NCI-H460 (cell line): ENCODE data around the gene SNRPA. TPM values are rescaled to one million over a fixed set of nuclear protein-coding genes. Genes with fewer than 3 reads are reported as not detected.
A peak's percentile ranks its signal among the peaks of the same experiment; 100 is the strongest.

Experiments used
- DNase-seq: peaks from one replicate; pipeline ENCODE4 v3.0.0-alpha.2; 2016; ENCODE audit warnings: low read depth; ENCODE audit errors: extremely low read depth
- polyA plus RNA-seq: library from polyadenylated mRNA; depleted of rRNA; stranded (reverse); fragments of >200 nt; gene quantifications from 2 replicates; pipeline ENCODE4 v1.2.3, GENCODE V29; 2014; cell fraction: nucleus; rRNA removed
- total RNA-seq: library from RNA; depleted of rRNA; stranded (reverse); fragments of >200 nt; shearing (Covaris generic); gene quantifications from 2 replicates; pipeline ENCODE4 v1.2.3, GENCODE V29; 2014; rRNA removed

SNRPA gene
- total RNA-seq, result 185 and 211 TPM in 2 replicates
- 75.4 and 76.5 TPM in 2 replicates for polyA plus RNA-seq

DNA sequence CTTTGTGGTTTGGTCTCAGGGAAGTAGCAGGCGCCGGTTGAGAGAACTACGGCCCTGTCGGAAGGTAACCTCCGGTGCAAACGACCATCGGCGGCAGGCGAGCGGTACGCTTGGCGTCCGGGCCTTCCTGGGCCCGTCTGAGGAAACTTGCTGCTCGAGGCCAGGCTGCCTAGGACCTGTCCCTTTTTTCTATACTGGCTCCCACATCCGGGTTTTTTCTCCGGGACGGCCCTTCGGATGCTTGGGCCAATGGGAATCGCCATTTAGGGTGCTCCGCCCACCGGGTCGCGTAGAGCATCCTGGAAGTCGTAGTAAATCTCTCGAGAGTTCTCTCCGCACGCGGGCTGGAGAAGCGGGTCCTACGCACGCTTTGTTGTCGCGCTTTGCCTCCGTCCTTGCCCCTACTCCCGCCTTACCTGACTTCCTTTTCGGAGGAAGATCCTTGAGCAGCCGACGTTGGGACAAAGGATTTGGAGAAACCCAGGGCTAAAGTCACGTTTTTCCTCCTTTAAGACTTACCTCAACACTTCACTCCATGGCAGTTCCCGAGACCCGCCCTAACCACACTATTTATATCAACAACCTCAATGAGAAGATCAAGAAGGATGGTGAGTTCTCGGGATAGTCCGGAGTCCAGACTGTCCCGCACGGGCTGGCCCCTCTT is at the start of gene SNRPA:
Gene SNRPA (plus strand): TSS at position 330 of the 664 bp plus-strand sequence. CDS start 206 bp downstream, at position 536.
- peak; percentile 95 for DNase-seq

GRCh38 chr19:40701758-40702157 is 49.2 kb upstream of the SNRPA start:
- no peak for DNase-seq

DNA sequence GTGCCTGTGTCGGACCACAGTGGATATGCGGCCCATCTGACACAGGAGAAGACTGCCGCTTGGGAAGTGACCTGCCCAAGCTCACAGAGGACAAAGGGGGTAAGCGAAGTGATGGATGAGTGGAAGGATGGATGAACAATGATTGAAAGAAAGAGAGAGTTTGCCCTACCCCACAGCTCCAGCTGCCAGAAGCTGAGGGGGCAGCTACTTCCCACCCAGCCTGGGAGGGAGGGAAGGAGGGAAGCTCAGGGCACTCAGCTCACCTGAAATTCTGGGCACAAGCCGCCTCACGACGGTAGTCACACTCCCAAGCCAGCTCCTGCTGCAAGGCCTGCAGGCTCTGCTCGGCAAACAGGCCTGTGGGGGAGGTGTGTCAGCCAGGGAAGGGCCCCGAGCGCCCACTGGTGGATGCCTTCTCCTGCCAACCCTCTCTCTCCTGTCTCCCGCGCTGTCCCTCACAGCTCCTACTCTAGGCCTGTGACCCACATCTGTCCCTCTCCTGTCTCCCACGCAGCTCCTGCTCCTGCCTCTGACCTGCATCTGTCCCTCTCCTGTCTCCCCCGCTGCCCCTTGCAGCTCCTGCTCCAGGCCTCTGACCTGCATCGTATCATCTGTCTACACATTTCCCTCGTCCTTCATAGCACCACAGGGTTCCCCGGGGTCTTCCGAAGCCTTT is 48.5 kb upstream of the SNRPA start:
- DNase-seq, result no peak

- no peak for DNase-seq
Observed at GRCh38 chr19:40703029-40703755, 47.8 kb upstream of the SNRPA start.

DNA sequence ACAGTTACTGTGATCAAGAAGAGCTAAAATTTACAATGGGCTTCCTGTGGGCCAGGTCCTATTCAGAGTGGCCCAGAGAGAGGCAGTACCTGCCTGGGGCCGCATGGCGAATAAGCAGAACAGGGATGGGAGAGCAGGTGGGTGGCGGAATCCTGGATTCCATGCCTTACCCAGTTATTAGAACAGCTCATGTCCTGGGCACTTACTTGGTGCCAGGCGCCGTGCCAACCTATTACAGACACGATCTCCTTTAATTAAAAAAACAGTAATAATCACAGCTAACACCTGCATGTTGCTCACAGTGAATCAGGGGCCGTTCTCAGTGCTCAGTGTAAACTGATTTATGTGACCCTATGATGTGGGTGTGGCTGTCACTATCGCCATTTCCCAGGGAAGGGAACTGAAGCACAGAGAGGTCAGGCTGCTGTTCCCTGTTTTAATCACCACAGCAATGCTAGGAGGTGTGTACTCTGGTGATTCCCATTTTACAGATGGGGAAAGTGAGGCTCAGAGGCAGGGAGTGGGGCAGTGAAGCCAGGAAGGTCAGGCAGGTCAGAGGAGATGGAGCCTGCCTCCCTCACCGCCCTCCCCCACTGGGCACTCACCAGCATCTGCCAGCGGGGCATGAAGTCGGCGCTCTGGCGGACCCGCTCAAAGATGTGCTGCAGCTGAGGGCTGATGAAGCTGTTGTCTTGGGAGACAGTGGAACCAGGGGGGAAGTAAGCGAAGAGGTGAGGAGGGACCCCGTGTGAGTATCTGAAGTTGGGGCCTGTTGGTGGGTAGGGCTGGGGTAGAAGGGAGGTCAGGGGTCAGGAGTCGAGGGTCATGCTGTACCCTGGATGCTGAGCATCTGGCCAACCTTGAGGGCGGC is 46.3 kb upstream of the SNRPA start:
- DNase-seq, result no peak

GRCh38 chr19:40705362-40705651 is 45.7 kb upstream of the SNRPA start:
- no peak for DNase-seq

- DNase-seq, result no peak
Observed at GRCh38 chr19:40705950-40706619, 44.9 kb upstream of the SNRPA start.

- DNase-seq, result no peak
Observed at GRCh38 chr19:40707615-40708014, 43.4 kb upstream of the SNRPA start.

- DNase-seq, result no peak
Observed at GRCh38 chr19:40709817-40710216, 41.2 kb upstream of the SNRPA start.

GRCh38 chr19:40713939-40714338 is 37.1 kb upstream of the SNRPA start:
- DNase-seq, result no peak

DNA sequence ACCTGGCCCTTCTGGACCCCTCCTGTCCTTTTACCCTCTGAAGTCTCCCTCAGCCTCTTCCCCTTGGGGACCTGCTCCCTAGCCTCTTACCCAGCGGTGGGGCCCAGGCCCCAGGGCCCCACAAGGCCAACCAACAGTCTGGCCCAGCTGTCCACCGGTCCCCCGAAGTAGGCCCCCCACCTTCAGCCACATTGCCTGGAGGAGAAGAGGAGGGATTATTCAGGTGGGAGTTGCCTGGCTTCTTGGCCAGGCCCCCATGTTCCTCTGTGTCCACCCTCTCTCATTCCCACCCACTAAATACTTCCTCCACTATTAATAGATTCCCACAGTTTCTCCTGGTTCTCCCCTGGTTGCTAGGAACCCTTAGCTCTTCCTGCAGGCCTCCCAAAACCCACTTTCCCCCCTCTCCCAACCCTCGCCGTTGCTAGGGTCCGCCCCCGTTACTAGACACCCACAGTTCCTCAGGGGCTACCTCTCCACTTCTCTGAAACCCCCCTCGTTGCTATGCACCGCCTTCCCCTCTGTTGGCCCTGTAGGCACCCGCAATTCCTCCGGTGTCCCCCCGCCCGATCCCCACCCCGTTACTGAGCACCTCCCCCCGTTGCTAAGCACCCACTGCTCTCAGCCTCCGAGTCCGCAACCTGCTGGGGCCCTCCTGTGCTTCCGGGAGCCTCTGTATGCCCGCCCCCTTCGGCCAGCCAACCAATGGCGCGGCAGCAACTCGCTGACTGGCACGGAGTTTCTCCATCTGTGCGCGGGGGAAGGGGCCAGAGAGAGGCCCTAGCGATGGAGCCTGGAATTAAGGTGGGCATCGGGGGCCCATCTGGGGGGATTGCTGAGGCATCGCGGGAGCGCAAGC is 36.3 kb upstream of the SNRPA start:
- DNase-seq, result peak; percentile 85

DNA sequence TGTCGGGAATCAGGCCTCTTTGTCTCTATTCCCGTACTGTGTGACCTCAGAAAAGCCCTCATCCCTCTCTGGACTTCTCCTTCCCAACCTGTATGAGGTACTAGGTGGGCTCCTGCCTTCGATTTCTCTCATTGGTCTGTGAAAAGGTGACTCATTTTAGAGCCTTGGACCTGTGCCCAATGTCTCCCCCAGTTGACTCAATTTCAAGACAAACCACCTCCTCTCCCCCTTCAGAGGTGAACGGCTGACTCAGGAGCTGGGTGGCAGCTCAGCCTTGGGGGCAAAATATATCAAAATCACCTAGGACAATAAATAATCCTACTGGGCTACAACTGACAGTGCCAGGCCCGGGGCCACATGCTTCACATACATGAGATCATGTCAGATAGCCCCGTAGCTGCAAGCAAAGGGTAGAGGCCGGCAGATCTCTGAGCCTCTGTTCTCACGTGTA is 34.9 kb upstream of the SNRPA start:
- DNase-seq, result no peak

DNA sequence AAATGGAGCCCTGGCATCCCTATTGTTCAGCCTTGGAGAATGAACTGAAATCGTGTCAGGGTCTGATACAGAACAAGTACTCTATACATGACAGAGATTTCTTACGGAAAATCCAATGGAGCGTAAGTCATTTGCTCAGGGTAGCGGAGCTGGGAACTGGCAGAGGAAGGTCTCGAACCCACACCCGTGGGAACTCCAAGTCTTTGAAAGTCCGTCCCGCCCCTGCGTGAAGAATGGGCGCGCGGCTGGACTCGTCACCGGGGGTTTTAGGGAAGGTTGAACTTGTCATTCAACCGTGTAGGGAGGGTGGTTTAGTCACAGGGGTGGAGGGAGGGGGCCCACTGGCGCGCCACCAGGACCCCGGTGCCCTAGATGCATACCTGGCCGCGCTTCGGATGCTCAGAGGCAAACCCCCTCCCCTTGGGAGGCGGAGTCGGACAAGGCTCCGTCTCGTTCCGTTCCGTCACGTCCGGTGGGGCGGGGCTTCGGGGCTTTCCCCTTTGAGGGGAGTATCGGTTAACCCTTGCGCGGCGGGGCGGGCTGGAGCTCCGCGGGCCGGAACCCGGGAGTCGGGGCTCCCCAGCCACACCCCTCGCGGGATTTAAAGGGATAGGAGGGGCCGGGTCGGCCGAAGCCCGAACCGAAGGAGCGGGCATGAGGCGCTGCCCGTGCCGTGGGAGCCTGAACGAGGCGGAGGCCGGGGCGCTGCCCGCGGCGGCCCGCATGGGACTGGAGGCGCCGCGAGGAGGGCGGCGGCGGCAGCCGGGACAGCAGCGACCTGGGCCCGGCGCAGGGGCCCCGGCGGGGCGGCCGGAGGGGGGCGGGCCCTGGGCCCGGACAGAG is 34.3 kb upstream of the SNRPA start, which contains the start of the genes COQ8B and ITPKC:
Gene COQ8B (minus strand): TSS at position 405 of the 843 bp plus-strand sequence. CDS start 2,254 bp downstream, outside the sequence.
Gene ITPKC (plus strand): TSS at position 631 of the 843 bp plus-strand sequence. CDS start 24 bp downstream, at position 655.
- DNase-seq, result peak; percentile 95

- DNase-seq, result no peak
Observed at GRCh38 chr19:40717325-40717879, 33.6 kb upstream of the SNRPA start.

DNA sequence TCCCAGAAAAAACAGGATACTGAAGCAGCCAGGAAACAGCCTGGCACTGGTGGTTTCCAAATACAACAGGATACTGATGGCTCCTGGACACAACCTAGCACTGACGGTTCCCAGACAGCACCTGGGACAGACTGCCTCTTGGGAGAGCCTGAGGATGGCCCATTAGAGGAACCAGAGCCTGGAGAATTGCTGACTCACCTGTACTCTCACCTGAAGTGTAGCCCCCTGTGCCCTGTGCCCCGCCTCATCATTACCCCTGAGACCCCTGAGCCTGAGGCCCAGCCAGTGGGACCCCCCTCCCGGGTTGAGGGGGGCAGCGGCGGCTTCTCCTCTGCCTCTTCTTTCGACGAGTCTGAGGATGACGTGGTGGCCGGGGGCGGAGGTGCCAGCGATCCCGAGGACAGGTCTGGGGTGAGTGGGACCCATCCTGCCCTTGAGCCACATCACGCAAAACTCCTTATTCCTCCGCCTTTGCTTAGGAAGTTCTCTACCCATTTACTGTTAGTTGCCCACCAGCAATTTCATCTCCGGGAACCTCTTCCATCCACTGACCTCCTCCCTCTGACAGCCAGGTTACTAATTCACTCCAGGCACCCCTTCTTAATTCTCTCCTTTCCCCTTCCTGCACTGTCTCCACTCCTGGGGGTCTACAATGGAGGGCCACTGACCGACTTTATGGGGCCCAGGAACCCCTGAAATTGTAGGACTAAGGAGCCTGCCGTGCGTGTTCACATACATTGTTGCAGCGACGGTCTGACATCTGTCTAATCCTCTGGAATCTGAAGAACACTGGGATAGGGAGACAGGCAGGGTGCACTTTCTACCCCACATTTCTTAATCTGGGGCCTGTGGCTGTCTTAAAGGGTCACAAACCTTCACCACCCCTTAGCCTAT is 32.9 kb upstream of the SNRPA start:
- no peak for DNase-seq

DNA sequence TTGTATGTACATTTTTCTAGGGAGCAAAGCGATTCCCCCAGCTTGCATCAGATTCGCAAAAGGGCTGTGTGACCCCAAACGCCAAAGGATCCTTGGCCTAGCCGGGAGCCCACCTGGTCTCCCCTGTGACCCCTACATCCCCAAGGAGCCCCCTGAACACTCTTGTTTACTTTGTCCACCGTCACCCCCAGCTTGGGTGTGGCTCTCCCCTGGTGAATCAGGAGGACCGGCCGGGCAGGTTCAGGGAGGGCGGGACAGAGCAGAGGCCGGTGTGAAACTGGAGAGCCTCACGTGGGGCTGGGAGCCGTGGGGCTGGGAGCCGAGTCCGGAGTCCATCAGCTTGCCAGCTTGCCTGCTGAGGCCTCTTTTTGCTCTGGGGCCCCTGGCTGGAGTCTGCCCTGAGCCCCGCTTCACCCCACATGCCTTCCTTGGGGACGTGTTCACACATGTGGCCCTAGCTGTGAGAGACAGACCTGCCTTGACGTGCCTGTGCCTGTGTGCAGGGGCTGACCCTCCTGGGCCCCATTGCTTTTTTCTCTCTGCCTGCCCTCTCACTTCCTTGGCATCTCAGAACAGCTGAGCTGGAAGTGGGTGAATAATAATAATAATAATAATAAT is 32.1 kb upstream of the SNRPA start:
- DNase-seq, result no peak
